HepG2 (cell line): ENCODE measurements around the gene ADGRL3. TPM values are rescaled to one million over a fixed set of nuclear protein-coding genes. Genes with fewer than 3 reads are reported as not detected.

Experiments
- ATAC-seq: fragments of 200-7000 bp; cut with Tn5 transposase; 3 replicates; pipeline ENCODE4 v1.9.1; 2020; ENCODE audit warnings: mild to moderate bottlenecking, moderate library complexity
- BruUV-seq: library from RNA; stranded (reverse); fragments of 400-500 nt; replicated peaks from 2 replicates; lab custom pipeline; 2021; lab: Mats Ljungman, UMichigan
- CTCF ChIA-PET: fragments of 300-600 bp; formaldehyde crosslinking; extraction: SDS; loops from one replicate; lab custom pipeline; 2021; ENCODE audit warnings: low total read pairs, inconsistent platforms, low intra/inter-chr PET ratio; lab: Yijun Ruan, JAX
- POLR2A ChIA-PET: fragments of 350-600 bp; sonication (Branson Sonifier 250); formaldehyde crosslinking; loops from one replicate; lab custom pipeline; 2020; ENCODE audit warnings: antibody characterized with exemption, inconsistent platforms; lab: Yijun Ruan, JAX
- DNase-seq: peaks from one replicate; pipeline ENCODE4 v3.0.0-alpha.2; 2015; ENCODE audit warnings: low spot score
- FAIRE-seq: peaks from 3 replicates; lab custom pipeline; 2011; peaks lifted over from hg19 to GRCh38; lab: Jason Lieb, UNC
- H2AFZ ChIP-seq: one replicate; pipeline ENCODE4 v1.6.1; 2011; ENCODE audit warnings: low read length, inconsistent platforms
- H3K27ac ChIP-seq: fragments of 300-600 bp; 3 replicates; pipeline ENCODE4 v1.8.0; 2011; ENCODE audit warnings: mixed run types, mild to moderate bottlenecking, mixed read lengths, low read length, inconsistent platforms; ENCODE audit not compliant: insufficient read depth; ENCODE audit errors: extremely low read length
- H3K27me3 ChIP-seq, 2 experiments: fragments of 200-600 bp in 1 of 2; 2 replicates in 1 of 2; 3 replicates in 1 of 2; pipeline versions ENCODE4 v1.6.0 to v1.8.0; 2011; ENCODE audit warnings: low read length in 2 of 2, mild to moderate bottlenecking in 2 of 2, moderate library complexity in 2 of 2, inconsistent platforms in 1 of 2; ENCODE audit not compliant: insufficient read depth in 2 of 2, control insufficient read depth in 1 of 2
- H3K36me3 ChIP-seq, 2 experiments: fragments of 200-600 bp in 1 of 2; replicated peaks in 1 of 2; 2 replicates in 1 of 2; 3 replicates in 1 of 2; pipeline versions ENCODE4 v1.5.1 to v1.8.0; 2011; ENCODE audit warnings: low read length in 2 of 2, inconsistent platforms in 1 of 2; ENCODE audit not compliant: insufficient read depth in 2 of 2, control insufficient read depth in 1 of 2
- H3K4me1 ChIP-seq: 2 replicates; pipeline ENCODE4 v1.5.1; 2012; ENCODE audit warnings: low read length, inconsistent platforms; ENCODE audit not compliant: insufficient read depth
- H3K4me2 ChIP-seq: 2 replicates; pipeline ENCODE4 v1.6.0; 2011; ENCODE audit warnings: low read depth, low read length, inconsistent platforms
- H3K4me3 ChIP-seq, 3 experiments: fragments of 200-600 bp in 1 of 3; sonication (generic), shearing (Covaris generic) in 1 of 3; replicated peaks in 1 of 3; 2 replicates each; pipeline ENCODE4 v1.5.1; 2011 to 2016; ENCODE audit warnings: low read length in 3 of 3, inconsistent platforms in 2 of 3, low read depth in 2 of 3, mild to moderate bottlenecking in 2 of 3, control low read depth in 1 of 3, mixed read lengths in 1 of 3; ENCODE audit not compliant: insufficient read depth in 1 of 3
- H3K79me2 ChIP-seq: one replicate; pipeline ENCODE4 v1.6.1; 2011; ENCODE audit warnings: low read length, inconsistent platforms; ENCODE audit not compliant: insufficient read depth
- H3K9ac ChIP-seq: 2 replicates; pipeline ENCODE4 v1.6.0; 2011; ENCODE audit warnings: mild to moderate bottlenecking, low read depth, low read length, inconsistent platforms; ENCODE audit not compliant: insufficient read depth
- H3K9me3 ChIP-seq: 2 replicates; pipeline ENCODE4 v1.5.1; 2012; ENCODE audit warnings: mild to moderate bottlenecking, low read length
- H4K20me1 ChIP-seq: 2 replicates; pipeline ENCODE4 v1.6.0; 2011; ENCODE audit warnings: inconsistent platforms, mild to moderate bottlenecking, low read length, moderate library complexity; ENCODE audit not compliant: insufficient read depth
- ARID4A ChIP-seq: sonication (generic); formaldehyde crosslinking; IDR thresholded peaks from 2 replicates; pipeline ENCODE4 v1.5.0; 2020; ENCODE audit warnings: mild to moderate bottlenecking, missing genetic modification reagents, borderline replicate concordance
- CEBPZ ChIP-seq: IDR thresholded peaks from 2 replicates; pipeline ENCODE4 v1.6.1; 2012; ENCODE audit warnings: low read length, improper control_type of control experiment
- FOSL1 ChIP-seq: sonication (generic); formaldehyde crosslinking; IDR thresholded peaks from 2 replicates; pipeline ENCODE4 v1.9.0; 2021; ENCODE audit warnings: missing genetic modification reagents, borderline replicate concordance
- SATB2 ChIP-seq: sonication (generic); formaldehyde crosslinking; IDR thresholded peaks from 2 replicates; pipeline ENCODE4 v1.5.0; 2020; ENCODE audit warnings: missing genetic modification reagents
- TOPORS ChIP-seq: sonication (generic); formaldehyde crosslinking; IDR thresholded peaks from 2 replicates; pipeline ENCODE4 v1.8.0; 2023; ENCODE audit warnings: mild to moderate bottlenecking, missing genetic modification reagents
- ZNF775 ChIP-seq: sonication (generic); formaldehyde crosslinking; IDR thresholded peaks from 2 replicates; pipeline ENCODE4 v1.4.0; 2020; ENCODE audit warnings: missing genetic modification reagents, mild to moderate bottlenecking, moderate library complexity, borderline replicate concordance
- ZNF780A ChIP-seq: sonication (generic); formaldehyde crosslinking; IDR thresholded peaks from 2 replicates; pipeline ENCODE4 v1.8.0; 2022; ENCODE audit warnings: mild to moderate bottlenecking, missing genetic modification reagents, moderate library complexity
- WGBS: methylation state at CpG from one replicate; pipeline ENCODE4 v1.1.6; 2017; ENCODE audit warnings: low lambda C conversion rate; 5-methylcytosine and 5-hydroxymethylcytosine counted together
- in situ Hi-C: cut with HindIII; loops from 2 replicates; pipeline ENCODE4 v1.10.0; 2017; ENCODE audit warnings: low pct_unique_long_range_greater_than_20kb; ENCODE audit not compliant: extremely low pct_ligation_motif_present
- intact Hi-C: fragments of 100-400 bp; cut with micrococcal nuclease; formaldehyde crosslinking; loops from one replicate; pipeline ENCODE4 v1.10.0; 2022; ENCODE audit not compliant: unreplicated experiment
- polyA plus RNA-seq, 8 experiments: library from polyadenylated mRNA; depleted of rRNA in 3 of 8; stranded (reverse) in 7 of 8; unstranded in 1 of 8; fragments of >200 nt; fragmentation: Illumina TruSeq in 4 of 8; extraction: Trizol in 4 of 8; gene quantifications; 2 replicates each; pipeline versions ENCODE4 v1.2.1 to v1.2.3, GENCODE V29; 2011 to 2016; ENCODE audit warnings: low read depth in 4 of 8, missing spikeins in 1 of 8, mixed read lengths in 1 of 8; ENCODE audit not compliant: insufficient read depth in 1 of 8
- total RNA-seq, 5 experiments: library from RNA; depleted of rRNA; stranded (reverse); fragments of >200 nt; fragmentation: Illumina TruSeq; extraction: Trizol; gene quantifications; 2 replicates each; pipeline ENCODE4 v1.2.3, GENCODE V29; 2016; ENCODE audit warnings: low read depth in 1 of 5

Gene ADGRL3
- total and polyA plus RNA-seq, 2 of the 13 experiments (the other 11 are each of a cell fraction or from before 2014, with no cell fraction given) = 0.04 to 0.05 TPM

- TF ChIP-seq ARID4A (CRISPR knock-in tag) (no peak), ZNF775 (CRISPR knock-in tag) (no peak), TOPORS (no peak)
- TF ChIP-seq, all 625 proteins: peak for 0
Measured at GRCh38 chr4:61671599-61671998, 471.5 kb downstream of the ADGRL3 start (continued).

DNA sequence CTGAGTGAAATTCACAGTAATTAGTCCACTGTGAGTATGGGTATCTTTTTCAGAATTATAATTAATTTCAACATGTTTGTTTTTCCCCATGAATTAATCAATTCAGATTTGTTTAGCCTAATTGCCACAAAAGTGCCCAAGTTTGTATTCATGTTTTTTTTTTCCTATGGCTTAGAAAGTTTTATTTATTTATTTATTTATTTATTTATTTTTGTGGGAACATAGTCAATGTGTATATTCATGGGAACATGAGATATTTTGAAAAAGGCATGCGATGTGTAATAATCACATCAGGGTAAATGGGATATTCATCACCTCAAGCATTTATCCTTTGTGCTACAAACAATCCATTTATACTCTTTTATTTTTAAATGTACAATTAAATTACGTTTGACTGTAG lies 475.3 kb downstream of the ADGRL3 start:
- intact Hi-C loops = no loop called here

More for the DNA sequence above, 475.3 kb downstream of the ADGRL3 start:
- POLR2A ChIA-PET = no interaction called here
- Histone ChIP-seq H3K9me3 (no peaks in the 10 kb centered on the region), H3K9ac (no peak overlapping the region), H3K27me3 (no peaks in the 10 kb centered on the region), H3K4me2 (no peak overlapping the region), H2AFZ (no peak overlapping the region), H4K20me1 (no peaks in the 10 kb centered on the region), H3K36me3 (no peaks in the 10 kb centered on the region), H3K79me2 (no peaks in the 10 kb centered on the region), H3K4me1 (no peaks in the 10 kb centered on the region), H3K4me3 (no peak overlapping the region), H3K27ac (no peak overlapping the region)
- in situ Hi-C loops = no loop called here
- 3% methylated on average over 2 of the region's 2 CpGs for WGBS
- TF ChIP-seq FOSL1 (CRISPR knock-in tag) (no peak), SATB2 (CRISPR knock-in tag) (no peak), ZNF780A (CRISPR knock-in tag) (no peak), CEBPZ (no peak)
- CTCF ChIA-PET = no interaction called here
- ATAC-seq (no peak), FAIRE-seq (no peak), DNase-seq (no peak)
- BruUV-seq = no TSS peak
